Mucosa of gallbladder (tissue), 1 donor: ENCODE results near the gene AVPR2. TPM values are rescaled to one million over a fixed set of nuclear protein-coding genes. Genes with fewer than 3 reads are reported as not detected.

Experiments
- DNase-seq: peaks from one replicate; pipeline ENCODE4 v3.0.0-alpha.2; 2020; ENCODE audit warnings: low spot score
- total RNA-seq: library from RNA; stranded (reverse); gene quantifications from one replicate; pipeline ENCODE4 v1.2.1, GENCODE V29; 2021
- donor health status: DM: no; HTN: no; CAD: no.

Gene AVPR2
- 1.1 TPM for total RNA-seq

GRCh38 chrX:153903991-153904957, at the start of gene AVPR2:
Gene AVPR2, plus strand, starts transcription at chrX:153904673. Its CDS starts 473 bp downstream, at chrX:153905146.
- DNase-seq = no peak

- DNase-seq = no peak
These were observed 49.8 kb upstream of the AVPR2 start for GRCh38 chrX:153854702-153855101.

- no peak for DNase-seq
These were observed 47.0 kb upstream of the AVPR2 start for GRCh38 chrX:153857348-153857903.

- no peak for DNase-seq
These were observed 43.3 kb upstream of the AVPR2 start for GRCh38 chrX:153861151-153861550.

- DNase-seq = no peak
These were observed 42.7 kb upstream of the AVPR2 start for GRCh38 chrX:153861733-153862310.

GRCh38 chrX:153862369-153863250, 41.9 kb upstream of the AVPR2 start:
- no peak for DNase-seq

- no peak for DNase-seq
These were observed 41.1 kb upstream of the AVPR2 start for GRCh38 chrX:153863251-153863991.

- no peak for DNase-seq
These were observed 40.4 kb upstream of the AVPR2 start for GRCh38 chrX:153864101-153864500.

GRCh38 chrX:153864561-153865320, 39.7 kb upstream of the AVPR2 start:
- no peak for DNase-seq

GRCh38 chrX:153865321-153865580, 39.2 kb upstream of the AVPR2 start:
- DNase-seq = no peak

- no peak for DNase-seq
These were observed 38.8 kb upstream of the AVPR2 start for GRCh38 chrX:153865685-153866084.

- DNase-seq = no peak
These were observed 38.0 kb upstream of the AVPR2 start for GRCh38 chrX:153866302-153867019.

- DNase-seq = no peak
These were observed 37.3 kb upstream of the AVPR2 start for GRCh38 chrX:153867139-153867538.

- DNase-seq = no peak
These were observed 36.8 kb upstream of the AVPR2 start for GRCh38 chrX:153867671-153868070.

GRCh38 chrX:153868576-153869472, 35.6 kb upstream of the AVPR2 start:
- DNase-seq = no peak

- no peak for DNase-seq
These were observed 34.8 kb upstream of the AVPR2 start for GRCh38 chrX:153869473-153870287.

GRCh38 chrX:153870288-153870690, 34.2 kb upstream of the AVPR2 start:
- DNase-seq = no peak

- no peak for DNase-seq
These were observed 33.6 kb upstream of the AVPR2 start for GRCh38 chrX:153870791-153871360.
